ENCODE results near the gene INKA2.
A peak's percentile ranks its signal among the peaks of the same experiment; 100 is the strongest.

Gene INKA2

GRCh38 chr1:111690306-111690617 lies 48.9 kb downstream of the INKA2 start:
- TF ChIP-seq CTCF (IDR thresholded peaks at IDR 0.05; ENCODE audit: low read depth, low read length) = no peak
- peak; percentile 95 for DNase-seq (ENCODE audit: low read depth, low spot score)
- H3K4me3 ChIP-seq (ENCODE audit: low read depth, low read length) = no peak overlapping the region
- in situ Hi-C loops (cut with HindIII; ENCODE audit: low sequenced_read_pairs) = no loop called here
